Fibroblast of lung (primary cell): ENCODE results near the gene TSPAN11.

Experiments used
- EZH2 ChIP-seq: IDR thresholded peaks from 2 replicates; pipeline ENCODE4 v1.5.1; 2012; ENCODE audit warnings: low read length, control low read depth, mild to moderate bottlenecking; ENCODE audit errors: missing control alignments
- TF ChIP-seq, protein P1 (sequence below), 2 donors: IDR thresholded peaks in 1 of 2; conservative IDR thresholded peaks in 1 of 2; 1 replicate in 1 of 2; 2 replicates in 1 of 2; pipeline ENCODE4 v1.5.1; 2011 to 2012; ENCODE audit warnings: low read length in 2 of 2, control low read depth in 1 of 2, inconsistent platforms in 1 of 2, low read depth in 1 of 2, mild to moderate bottlenecking in 1 of 2

DNA sequence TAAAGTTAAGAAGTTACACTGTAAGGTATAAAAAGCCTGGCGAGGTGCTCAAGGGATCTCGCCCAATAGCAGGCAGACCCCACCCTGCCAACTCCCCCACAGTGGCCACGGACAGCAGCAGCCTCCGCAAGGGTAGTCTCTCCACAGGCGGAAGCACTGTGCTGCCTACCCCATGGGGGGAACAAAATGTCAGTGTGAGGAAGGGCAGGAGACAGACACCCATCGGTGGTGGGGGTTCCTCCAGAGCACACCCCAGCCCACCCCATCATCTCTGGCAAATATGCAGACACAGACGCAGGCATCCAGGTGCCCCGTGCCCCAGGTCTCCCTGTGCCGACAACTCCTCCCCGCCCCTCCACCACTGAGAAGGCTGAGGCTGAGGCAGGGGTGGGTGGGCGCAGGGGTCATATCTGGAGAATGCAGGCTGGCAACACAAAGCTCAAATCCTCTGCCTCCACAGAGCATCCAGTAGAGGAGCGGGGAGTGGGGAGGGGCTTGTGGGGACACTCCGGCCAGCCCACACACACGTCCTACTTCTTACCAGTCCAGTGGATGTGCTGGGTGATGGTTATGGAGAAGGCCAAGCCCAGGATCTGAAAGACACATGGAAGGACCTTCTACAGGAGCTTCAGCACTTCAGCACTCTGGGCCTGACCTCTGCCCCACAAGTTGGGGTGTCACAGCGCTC, 78.9 kb downstream of the TSPAN11 start:
- TF ChIP-seq, protein P1, sequence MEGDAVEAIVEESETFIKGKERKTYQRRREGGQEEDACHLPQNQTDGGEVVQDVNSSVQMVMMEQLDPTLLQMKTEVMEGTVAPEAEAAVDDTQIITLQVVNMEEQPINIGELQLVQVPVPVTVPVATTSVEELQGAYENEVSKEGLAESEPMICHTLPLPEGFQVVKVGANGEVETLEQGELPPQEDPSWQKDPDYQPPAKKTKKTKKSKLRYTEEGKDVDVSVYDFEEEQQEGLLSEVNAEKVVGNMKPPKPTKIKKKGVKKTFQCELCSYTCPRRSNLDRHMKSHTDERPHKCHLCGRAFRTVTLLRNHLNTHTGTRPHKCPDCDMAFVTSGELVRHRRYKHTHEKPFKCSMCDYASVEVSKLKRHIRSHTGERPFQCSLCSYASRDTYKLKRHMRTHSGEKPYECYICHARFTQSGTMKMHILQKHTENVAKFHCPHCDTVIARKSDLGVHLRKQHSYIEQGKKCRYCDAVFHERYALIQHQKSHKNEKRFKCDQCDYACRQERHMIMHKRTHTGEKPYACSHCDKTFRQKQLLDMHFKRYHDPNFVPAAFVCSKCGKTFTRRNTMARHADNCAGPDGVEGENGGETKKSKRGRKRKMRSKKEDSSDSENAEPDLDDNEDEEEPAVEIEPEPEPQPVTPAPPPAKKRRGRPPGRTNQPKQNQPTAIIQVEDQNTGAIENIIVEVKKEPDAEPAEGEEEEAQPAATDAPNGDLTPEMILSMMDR (conservative IDR thresholded peaks at IDR 0.05 in 1 of 2, IDR thresholded peaks at IDR 0.05 in 1 of 2; ENCODE audit: low read depth in 1 of 2, low read length in 2 of 2): no peak
- TF ChIP-seq EZH2: no peak
